ENCODE results near the gene MCRIP1.

MCRIP1 gene

DNA sequence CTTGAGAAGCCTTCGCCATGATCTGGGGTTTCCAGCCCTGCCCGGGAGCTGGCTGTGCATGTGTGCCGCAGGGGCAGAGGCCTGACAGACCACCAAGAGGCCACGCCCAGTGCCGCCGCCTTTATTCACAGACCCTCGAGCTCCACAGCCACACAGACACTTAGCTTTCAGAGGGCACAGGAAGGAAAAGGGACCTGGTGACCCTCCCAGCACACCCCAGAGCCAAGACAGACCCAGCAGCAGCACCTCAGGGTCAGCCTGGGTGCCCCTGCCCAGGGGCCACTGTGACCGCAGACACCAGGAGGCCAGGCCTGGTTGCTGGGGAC, 10.8 kb downstream of the MCRIP1 start:
- Histone ChIP-seq H3K4me3 (ENCODE audit: insufficient read length, low read depth) (no peak overlapping the region), H3K9me3 (ENCODE audit: insufficient read depth, low read length) (no peaks in the 10 kb centered on the region), H3K4me1 (ENCODE audit: insufficient read depth, insufficient read length) (peaks cover 11% of the 10 kb centered on the region), H3K36me3 (ENCODE audit: insufficient read depth, insufficient read length, low read length) (peaks cover 29% of the 10 kb centered on the region), H3K27me3 (ENCODE audit: insufficient read depth, insufficient read length) (no peaks in the 10 kb centered on the region), H3K9ac (ENCODE audit: insufficient read length, low read depth) (peak overlapping the region; percentile 44)
- DNase-seq (ENCODE audit: low read depth, low spot score) = no peak
- TF ChIP-seq SUZ12 (IDR thresholded peaks at IDR 0.05; ENCODE audit: extremely low read depth, insufficient read depth, insufficient read length) (no peak), ZNF274 (IDR thresholded peaks at IDR 0.05; ENCODE audit: low read depth, low read length) (no peak), YY1 (IDR thresholded peaks at IDR 0.05; ENCODE audit: insufficient read depth, insufficient read length) (no peak)

- Histone ChIP-seq H3K27me3 (ENCODE audit: insufficient read depth, insufficient read length) (no peaks in the 10 kb centered on the region), H3K4me3 (ENCODE audit: insufficient read length, low read depth) (no peak overlapping the region), H3K9ac (ENCODE audit: insufficient read length, low read depth) (peak overlapping the region; percentile 44), H3K4me1 (ENCODE audit: insufficient read depth, insufficient read length) (peaks cover 11% of the 10 kb centered on the region), H3K36me3 (ENCODE audit: insufficient read depth, insufficient read length, low read length) (peaks cover 29% of the 10 kb centered on the region), H3K9me3 (ENCODE audit: insufficient read depth, low read length) (no peaks in the 10 kb centered on the region)
- DNase-seq (ENCODE audit: low read depth, low spot score) = no peak
- no peak for TF ChIP-seq ZNF274 (IDR thresholded peaks at IDR 0.05; ENCODE audit: low read depth, low read length)
These were observed 11.3 kb downstream of the MCRIP1 start for GRCh38 chr17:81821603-81822311.

- H3K4me3 ChIP-seq (ENCODE audit: insufficient read length, low read depth) = no peak overlapping the region
These were observed 11.9 kb downstream of the MCRIP1 start for GRCh38 chr17:81821147-81821546.

GRCh38 chr17:81819708-81820107, 13.4 kb downstream of the MCRIP1 start:
- H3K9ac ChIP-seq (ENCODE audit: insufficient read length, low read depth) = no peak overlapping the region
- no peak overlapping the region for H3K4me3 ChIP-seq (ENCODE audit: insufficient read length, low read depth)
- peaks cover 13% of the 10 kb centered on the region for H3K4me1 ChIP-seq (ENCODE audit: insufficient read depth, insufficient read length)
- no peaks in the 10 kb centered on the region for H3K9me3 ChIP-seq (ENCODE audit: insufficient read depth, low read length)
- DNase-seq (ENCODE audit: low read depth, low spot score) = no peak
- H3K36me3 ChIP-seq (ENCODE audit: insufficient read depth, insufficient read length, low read length) = peaks cover 28% of the 10 kb centered on the region
- no peaks in the 10 kb centered on the region for H3K27me3 ChIP-seq (ENCODE audit: insufficient read depth, insufficient read length)
- TF ChIP-seq ZNF274 (IDR thresholded peaks at IDR 0.05; ENCODE audit: low read depth, low read length) (no peak), SUZ12 (IDR thresholded peaks at IDR 0.05; ENCODE audit: extremely low read depth, insufficient read depth, insufficient read length) (no peak), YY1 (IDR thresholded peaks at IDR 0.05; ENCODE audit: insufficient read depth, insufficient read length) (no peak)

More at GRCh38 chr17:81821147-81821546, 11.9 kb downstream of the MCRIP1 start:
- DNase-seq (ENCODE audit: low read depth, low spot score) = no peak
- H3K4me1 ChIP-seq (ENCODE audit: insufficient read depth, insufficient read length) = peaks cover 11% of the 10 kb centered on the region
- no peaks in the 10 kb centered on the region for H3K27me3 ChIP-seq (ENCODE audit: insufficient read depth, insufficient read length)
- no peaks in the 10 kb centered on the region for H3K9me3 ChIP-seq (ENCODE audit: insufficient read depth, low read length)
- H3K36me3 ChIP-seq (ENCODE audit: insufficient read depth, insufficient read length, low read length) = peaks cover 29% of the 10 kb centered on the region
- H3K9ac ChIP-seq (ENCODE audit: insufficient read length, low read depth) = no peak overlapping the region
- no peak for TF ChIP-seq YY1 (IDR thresholded peaks at IDR 0.05; ENCODE audit: insufficient read depth, insufficient read length)
- TF ChIP-seq ZNF274 (IDR thresholded peaks at IDR 0.05; ENCODE audit: low read depth, low read length) = no peak
- no peak for TF ChIP-seq SUZ12 (IDR thresholded peaks at IDR 0.05; ENCODE audit: extremely low read depth, insufficient read depth, insufficient read length)

GRCh38 chr17:81817758-81818147, 15.3 kb downstream of the MCRIP1 start:
- no peak for DNase-seq (ENCODE audit: low read depth, low spot score)
- Histone ChIP-seq H3K4me3 (ENCODE audit: insufficient read length, low read depth) (no peak overlapping the region), H3K27me3 (ENCODE audit: insufficient read depth, insufficient read length) (no peaks in the 10 kb centered on the region), H3K4me1 (ENCODE audit: insufficient read depth, insufficient read length) (peaks cover 17% of the 10 kb centered on the region), H3K9ac (ENCODE audit: insufficient read length, low read depth) (peak overlapping the region; percentile 9), H3K36me3 (ENCODE audit: insufficient read depth, insufficient read length, low read length) (peaks cover 12% of the 10 kb centered on the region), H3K9me3 (ENCODE audit: insufficient read depth, low read length) (no peaks in the 10 kb centered on the region)
- TF ChIP-seq YY1 (IDR thresholded peaks at IDR 0.05; ENCODE audit: insufficient read depth, insufficient read length) = no peak

- peak overlapping the region; percentile 50 for H3K9ac ChIP-seq (ENCODE audit: insufficient read length, low read depth)
- no peak for TF ChIP-seq ZNF274 (IDR thresholded peaks at IDR 0.05; ENCODE audit: low read depth, low read length)
- no peak for TF ChIP-seq SUZ12 (IDR thresholded peaks at IDR 0.05; ENCODE audit: extremely low read depth, insufficient read depth, insufficient read length)
- no peak for TF ChIP-seq YY1 (IDR thresholded peaks at IDR 0.05; ENCODE audit: insufficient read depth, insufficient read length)
- DNase-seq (ENCODE audit: low read depth, low spot score) = no peak
- no peaks in the 10 kb centered on the region for H3K9me3 ChIP-seq (ENCODE audit: insufficient read depth, low read length)
- H3K4me3 ChIP-seq (ENCODE audit: insufficient read length, low read depth) = no peak overlapping the region
- no peaks in the 10 kb centered on the region for H3K27me3 ChIP-seq (ENCODE audit: insufficient read depth, insufficient read length)
- H3K36me3 ChIP-seq (ENCODE audit: insufficient read depth, insufficient read length, low read length) = no peaks in the 10 kb centered on the region
- H3K4me1 ChIP-seq (ENCODE audit: insufficient read depth, insufficient read length) = peaks cover 14% of the 10 kb centered on the region
These were observed 17.5 kb downstream of the MCRIP1 start for GRCh38 chr17:81815646-81815986.

DNA sequence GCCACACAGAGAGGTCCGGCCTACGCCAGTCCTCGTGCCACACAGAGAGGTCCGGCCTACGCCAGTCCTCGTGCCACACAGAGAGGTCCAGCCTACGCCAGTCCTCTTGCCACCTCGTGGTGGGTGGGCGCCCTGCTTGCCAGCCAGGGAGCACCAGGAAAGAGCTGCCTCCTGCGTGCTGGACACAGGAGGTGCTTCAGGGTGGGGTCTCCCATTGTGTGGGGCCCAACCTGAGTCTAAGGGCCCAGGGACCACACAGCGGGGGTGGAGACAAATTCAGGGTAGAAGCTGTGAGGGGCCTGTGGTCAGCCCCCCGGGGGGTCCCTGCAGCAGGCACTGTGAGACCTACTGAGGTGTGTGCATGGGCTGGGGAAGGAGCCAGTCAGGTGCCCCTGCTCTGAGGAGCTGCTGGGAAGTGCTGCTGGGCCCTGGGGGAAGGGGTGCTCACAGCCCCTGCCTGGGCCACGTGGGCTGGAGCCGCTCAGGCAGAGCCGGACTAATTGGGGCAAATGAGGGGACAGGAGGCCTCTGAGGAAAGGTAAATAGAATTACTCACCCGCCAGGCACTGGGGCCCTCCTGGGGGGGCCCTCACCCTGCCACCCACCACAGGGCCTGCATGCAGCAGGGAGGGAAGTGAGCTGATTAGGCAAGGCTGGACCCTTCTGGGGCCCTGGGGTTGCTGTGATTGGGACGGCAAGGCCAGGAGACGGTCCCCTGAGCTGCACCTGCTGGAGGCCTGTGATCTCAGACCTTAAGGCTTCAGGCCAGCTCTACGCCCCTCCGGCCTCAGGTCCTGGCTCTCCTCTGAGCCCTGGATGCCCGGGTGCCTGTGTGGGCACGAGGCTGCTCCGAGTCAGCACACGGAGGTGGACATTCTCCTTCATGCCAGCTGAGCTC, 18.1 kb downstream of the MCRIP1 start:
- Histone ChIP-seq H3K9ac (ENCODE audit: insufficient read length, low read depth) (peak overlapping the region; percentile 50), H3K27me3 (ENCODE audit: insufficient read depth, insufficient read length) (no peaks in the 10 kb centered on the region), H3K9me3 (ENCODE audit: insufficient read depth, low read length) (no peaks in the 10 kb centered on the region), H3K4me3 (ENCODE audit: insufficient read length, low read depth) (no peak overlapping the region), H3K4me1 (ENCODE audit: insufficient read depth, insufficient read length) (peaks cover 20% of the 10 kb centered on the region), H3K36me3 (ENCODE audit: insufficient read depth, insufficient read length, low read length) (no peaks in the 10 kb centered on the region)
- TF ChIP-seq SUZ12 (IDR thresholded peaks at IDR 0.05; ENCODE audit: extremely low read depth, insufficient read depth, insufficient read length) (no peak), ZNF274 (IDR thresholded peaks at IDR 0.05; ENCODE audit: low read depth, low read length) (no peak), YY1 (IDR thresholded peaks at IDR 0.05; ENCODE audit: insufficient read depth, insufficient read length) (no peak)
- no peak for DNase-seq (ENCODE audit: low read depth, low spot score)

Data from NT2/D1 (cell line).